ENCODE measurements around the gene DAZAP1. TPM values are rescaled to one million over a fixed set of nuclear protein-coding genes. Genes with fewer than 3 reads are reported as not detected.

The DAZAP1 gene
- total RNA-seq, 5 donors from 2014 or later (not counting 1 experiment from before 2014, with no cell fraction given) = 153 to 170 (median 161) TPM

DNA sequence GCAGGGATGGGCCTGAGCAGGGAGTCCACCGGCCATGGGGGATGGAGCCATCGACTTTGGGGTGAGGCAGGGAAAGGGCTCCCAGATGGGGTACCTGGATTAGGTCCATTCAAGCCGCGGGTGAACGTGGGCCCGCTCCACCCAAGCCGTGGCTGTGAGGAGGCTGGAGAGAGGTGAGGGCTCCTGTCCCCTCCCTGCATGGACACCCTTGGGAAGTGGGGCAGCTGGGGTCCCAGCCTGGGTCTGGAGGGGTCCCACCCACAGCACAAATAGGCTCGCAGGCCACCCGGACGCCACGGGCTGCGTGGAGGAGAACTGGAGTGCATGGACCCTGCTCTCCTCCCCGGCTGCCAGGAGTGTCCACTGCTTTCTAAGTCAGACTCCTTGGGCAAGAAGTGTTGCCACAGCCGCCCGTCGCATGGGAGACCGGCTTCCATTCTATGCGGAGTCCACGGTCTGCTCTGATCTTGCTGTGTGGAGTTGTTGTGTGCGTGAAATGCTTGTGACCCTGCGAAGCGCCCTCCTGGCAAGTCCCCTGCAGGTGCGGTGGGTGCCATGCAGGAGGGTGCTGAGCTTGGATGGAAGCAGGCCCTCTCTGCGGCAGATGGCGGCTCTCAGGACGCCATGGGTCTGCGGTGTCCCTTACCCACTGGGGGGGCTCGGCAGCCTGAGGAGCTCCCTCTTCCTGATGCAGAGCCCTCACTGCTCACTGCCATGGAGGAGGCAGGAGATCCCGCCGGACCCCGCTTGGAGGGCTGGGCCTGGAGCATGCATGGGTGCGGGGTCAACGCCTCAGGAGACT lies 2.0 kb downstream of the DAZAP1 start:
- 60% methylated on average over 28 of the region's 33 CpGs for WGBS (ENCODE audit: insufficient coverage)
- CTCF ChIA-PET = no interaction called here

DNA sequence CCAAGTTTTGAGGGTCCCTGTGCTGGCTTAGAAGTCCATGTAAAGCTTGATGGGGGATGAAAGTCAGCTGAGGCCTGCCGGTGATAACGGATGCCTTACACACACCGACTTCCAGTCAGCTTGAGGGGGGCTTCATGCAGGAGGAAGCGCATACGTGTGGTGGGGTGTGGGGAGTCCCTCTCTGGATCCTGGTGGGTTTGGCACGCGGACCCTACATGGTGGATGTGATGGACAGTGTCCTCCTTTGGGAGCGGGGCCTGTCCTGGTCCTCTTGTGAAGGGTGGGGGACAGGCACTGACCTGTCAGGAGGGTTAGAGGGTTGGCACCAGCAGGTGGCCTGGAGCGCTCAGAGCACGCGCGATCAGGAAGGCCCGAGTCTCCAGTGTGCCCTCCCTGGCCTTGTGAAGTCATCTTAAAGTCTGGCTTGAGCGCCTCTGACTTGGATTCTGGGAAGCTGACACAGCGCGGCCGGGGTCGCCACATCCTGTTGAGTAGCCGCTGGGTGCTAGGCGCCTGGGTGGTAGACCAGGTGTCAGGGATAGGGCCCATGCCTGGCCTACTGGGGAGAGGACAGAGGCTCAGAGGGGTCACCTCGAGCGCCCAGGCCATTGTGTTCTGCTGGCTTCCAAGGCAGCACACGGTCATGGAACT lies 2.9 kb downstream of the DAZAP1 start:
- peaks cover 19 to 76% of the 10 kb centered on the region in 2 experiments for H3K4me1 ChIP-seq (ENCODE audit: control insufficient read depth in 1 of 2, extremely low read depth in 1 of 2, insufficient read depth in 2 of 2, low read length in 2 of 2)
- Mint-ChIP-seq H3K4me1 (peaks cover 56 to 68% (median 68%) of the 10 kb centered on the region in 3 donors), H3K27ac (peak overlapping the region; percentile 59 to 96), H3K36me3 (peaks cover 8% of the 10 kb centered on the region), H3K27me3 (no peaks in the 10 kb centered on the region), H3K4me3 (peak overlapping the region; percentile 91 to 95 (median 94)), H3K9me3 (no peaks in the 10 kb centered on the region)
- WGBS (ENCODE audit: insufficient coverage) = 74% methylated on average over 15 of the region's 23 CpGs
- peak overlapping the region; percentile 23 for H3K27ac ChIP-seq (ENCODE audit: low read length)
- no peaks in the 10 kb centered on the region for H3K9me3 ChIP-seq
- H3K27me3 ChIP-seq (replicated peaks in 1 of 2; ENCODE audit: control insufficient read depth in 2 of 2, extremely low read depth in 1 of 2, insufficient read depth in 2 of 2, low read length in 1 of 2) = no peaks in the 10 kb centered on the region
- POLR2A ChIA-PET = no interaction called here
- DNase-seq = no peak
- CTCF ChIA-PET = no interaction called here
- ATAC-seq (replicated peaks in 1 of 4) = no peak
- peaks cover 12 to 22% of the 10 kb centered on the region in 2 donors for H3K36me3 ChIP-seq (ENCODE audit: control insufficient read depth in 2 of 2, extremely low read depth in 1 of 2, insufficient read depth in 1 of 2, low read length in 1 of 2)
- H3K4me3 ChIP-seq (ENCODE audit: control insufficient read depth in 1 of 2, extremely low read depth in 1 of 2, low read length in 1 of 2) = no peak overlapping the region

More for the DNA sequence above, 2.0 kb downstream of the DAZAP1 start:
- H3K27ac ChIP-seq (ENCODE audit: low read length) = peak overlapping the region; percentile 92
- H3K9me3 Mint-ChIP-seq = no peaks in the 10 kb centered on the region
- ATAC-seq (replicated peaks in 1 of 4) = no peak
- H3K27me3 Mint-ChIP-seq = no peaks in the 10 kb centered on the region
- H3K36me3 ChIP-seq (ENCODE audit: control insufficient read depth in 2 of 2, extremely low read depth in 1 of 2, insufficient read depth in 1 of 2, low read length in 1 of 2) = peaks cover 12 to 22% of the 10 kb centered on the region in 2 donors
- no peaks in the 10 kb centered on the region for H3K9me3 ChIP-seq
- POLR2A ChIA-PET = no interaction called here
- no peak for DNase-seq
- peak overlapping the region; percentile 93 to 96 for H3K27ac Mint-ChIP-seq
- H3K4me3 ChIP-seq (ENCODE audit: control insufficient read depth in 1 of 2, extremely low read depth in 1 of 2, low read length in 1 of 2) = peak overlapping the region; percentile 83 to 97
- peaks cover 19 to 68% of the 10 kb centered on the region in 2 experiments for H3K4me1 ChIP-seq (ENCODE audit: control insufficient read depth in 1 of 2, extremely low read depth in 1 of 2, insufficient read depth in 2 of 2, low read length in 2 of 2)
- peaks cover 0 to 3% of the 10 kb centered on the region in 2 experiments for H3K27me3 ChIP-seq (replicated peaks in 1 of 2; ENCODE audit: control insufficient read depth in 2 of 2, extremely low read depth in 1 of 2, insufficient read depth in 2 of 2, low read length in 1 of 2)
- H3K36me3 Mint-ChIP-seq = peaks cover 8% of the 10 kb centered on the region
- H3K4me3 Mint-ChIP-seq = peak overlapping the region; percentile 91 to 95 (median 94)
- peaks cover 50 to 62% (median 62%) of the 10 kb centered on the region in 3 donors for H3K4me1 Mint-ChIP-seq

GRCh38 chr19:1410789-1411188 lies 3.4 kb downstream of the DAZAP1 start:
- Mint-ChIP-seq H3K27me3 (no peaks in the 10 kb centered on the region), H3K36me3 (peaks cover 8% of the 10 kb centered on the region), H3K4me3 (peak overlapping the region; percentile 91 to 95 (median 94)), H3K4me1 (peaks cover 61 to 74% (median 73%) of the 10 kb centered on the region in 3 donors), H3K9me3 (no peaks in the 10 kb centered on the region), H3K27ac (peak overlapping the region; percentile 59 to 96)
- no peak for ATAC-seq (replicated peaks in 1 of 4)
- ChIA-PET CTCF (no interaction called here), POLR2A (no interaction called here)
- H3K9me3 ChIP-seq = no peaks in the 10 kb centered on the region
- peaks cover 19 to 82% of the 10 kb centered on the region in 2 experiments for H3K4me1 ChIP-seq (ENCODE audit: control insufficient read depth in 1 of 2, extremely low read depth in 1 of 2, insufficient read depth in 2 of 2, low read length in 2 of 2)
- WGBS (ENCODE audit: insufficient coverage) = 77% methylated on average over 9 of the region's 9 CpGs
- peaks cover 12 to 22% of the 10 kb centered on the region in 2 donors for H3K36me3 ChIP-seq (ENCODE audit: control insufficient read depth in 2 of 2, extremely low read depth in 1 of 2, insufficient read depth in 1 of 2, low read length in 1 of 2)
- no peak for DNase-seq
- H3K27me3 ChIP-seq (replicated peaks in 1 of 2; ENCODE audit: control insufficient read depth in 2 of 2, extremely low read depth in 1 of 2, insufficient read depth in 2 of 2, low read length in 1 of 2) = no peaks in the 10 kb centered on the region
- H3K4me3 ChIP-seq (ENCODE audit: control insufficient read depth in 1 of 2, extremely low read depth in 1 of 2, low read length in 1 of 2) = no peak overlapping the region
- H3K27ac ChIP-seq (ENCODE audit: low read length) = no peak overlapping the region

DNA sequence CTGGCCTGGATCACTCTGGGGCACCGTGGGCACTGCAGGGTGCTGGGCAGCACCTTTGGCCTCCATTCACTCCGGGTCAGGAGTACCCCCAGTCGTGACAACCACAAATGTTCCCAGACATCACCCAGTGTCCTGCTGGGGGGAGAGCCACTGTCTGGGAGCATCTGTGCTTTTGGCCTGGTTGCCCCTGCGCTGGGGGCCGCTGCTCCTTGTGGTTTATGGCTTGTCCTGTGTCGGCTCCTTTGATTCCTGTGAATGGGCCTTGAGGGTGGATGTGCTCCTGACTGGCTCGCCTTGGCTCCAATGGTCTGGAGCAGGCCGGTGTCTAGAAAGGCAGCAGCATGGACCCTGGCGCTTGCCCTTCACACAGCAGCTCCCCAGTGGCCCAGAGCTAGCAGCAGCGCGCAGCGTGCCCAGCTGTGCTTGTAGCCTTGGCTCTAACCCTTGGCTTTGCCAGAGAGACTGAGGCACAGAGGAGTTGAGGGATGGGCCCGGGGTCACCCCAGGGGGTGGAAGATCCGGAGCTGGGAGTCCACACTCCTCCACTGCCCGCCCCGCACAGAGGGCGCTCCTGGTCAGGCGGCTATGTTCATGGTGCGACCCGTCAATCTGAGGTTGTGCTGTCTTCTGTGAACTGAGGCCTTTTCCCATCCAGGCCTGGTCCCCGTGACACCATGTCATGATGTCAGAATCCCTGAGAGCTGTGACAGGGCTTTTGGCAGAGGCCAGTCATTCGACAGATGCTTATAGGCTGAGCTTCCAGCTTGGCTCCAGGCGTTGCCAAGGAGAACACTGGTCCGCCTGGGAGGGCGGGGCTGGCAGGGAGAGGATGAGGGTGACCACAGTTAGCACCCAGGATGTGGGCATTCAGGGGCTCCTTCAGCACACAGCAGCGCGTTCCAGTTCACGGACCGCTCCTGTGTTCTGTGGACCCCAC lies 4.1 kb downstream of the DAZAP1 start:
- no peaks in the 10 kb centered on the region for H3K27me3 Mint-ChIP-seq
- peaks cover 12 to 22% of the 10 kb centered on the region in 2 donors for H3K36me3 ChIP-seq (ENCODE audit: control insufficient read depth in 2 of 2, extremely low read depth in 1 of 2, insufficient read depth in 1 of 2, low read length in 1 of 2)
- H3K9me3 Mint-ChIP-seq = no peaks in the 10 kb centered on the region
- peaks cover 19 to 84% of the 10 kb centered on the region in 2 experiments for H3K4me1 ChIP-seq (ENCODE audit: control insufficient read depth in 1 of 2, extremely low read depth in 1 of 2, insufficient read depth in 2 of 2, low read length in 2 of 2)
- H3K36me3 Mint-ChIP-seq = peaks cover 8% of the 10 kb centered on the region
- peaks cover 66 to 78% (median 78%) of the 10 kb centered on the region in 3 donors for H3K4me1 Mint-ChIP-seq
- H3K4me3 ChIP-seq (ENCODE audit: control insufficient read depth in 1 of 2, extremely low read depth in 1 of 2, low read length in 1 of 2) = peak overlapping the region; percentile 3 to 7
- peak overlapping the region; percentile 52 for H3K27ac ChIP-seq (ENCODE audit: low read length)
- no peaks in the 10 kb centered on the region for H3K27me3 ChIP-seq (replicated peaks in 1 of 2; ENCODE audit: control insufficient read depth in 2 of 2, extremely low read depth in 1 of 2, insufficient read depth in 2 of 2, low read length in 1 of 2)
- H3K4me3 Mint-ChIP-seq = peak overlapping the region; percentile 39 to 95 (median 91)
- ATAC-seq (replicated peaks in 1 of 4) = no peak
- H3K27ac Mint-ChIP-seq = peak overlapping the region; percentile 66 to 96
- DNase-seq = peak in 26 of 35 experiments; percentile 16 to 57 (median 36)
- H3K9me3 ChIP-seq = no peaks in the 10 kb centered on the region
- ChIA-PET POLR2A (no interaction called here), CTCF (interaction anchor here in 1 of 2 donors (0.5 kb wide), 1 partner anchor 161 kb away, joined by 4 read pairs; no protein-coding TSS in a partner anchor)
- 68% methylated on average over 24 of the region's 29 CpGs for WGBS (ENCODE audit: insufficient coverage)

GRCh38 chr19:1412323-1412923 lies 5.0 kb downstream of the DAZAP1 start:
- DNase-seq (no peak), ATAC-seq (replicated peaks in 1 of 4) (no peak)
- no peak overlapping the region for H3K4me3 ChIP-seq (ENCODE audit: control insufficient read depth in 1 of 2, extremely low read depth in 1 of 2, low read length in 1 of 2)
- Mint-ChIP-seq H3K27ac (peak overlapping the region; percentile 48 to 78), H3K4me1 (peaks cover 69 to 84% (median 84%) of the 10 kb centered on the region in 3 donors), H3K36me3 (peaks cover 10% of the 10 kb centered on the region), H3K4me3 (peak overlapping the region in 2 of 3 donors; percentile 49 to 95), H3K27me3 (no peaks in the 10 kb centered on the region), H3K9me3 (no peaks in the 10 kb centered on the region)
- H3K4me1 ChIP-seq (ENCODE audit: control insufficient read depth in 1 of 2, extremely low read depth in 1 of 2, insufficient read depth in 2 of 2, low read length in 2 of 2) = peaks cover 19 to 88% of the 10 kb centered on the region in 2 experiments
- ChIA-PET POLR2A (interaction anchor here in 1 of 2 donors (0.6 kb wide), 1 partner anchor 351 kb away, joined by 6 read pairs; no protein-coding TSS in a partner anchor), CTCF (interaction anchor here (0.5 to 1.1 kb wide), 2 partner anchors 10 to 424 kb away, joined by 3 to 8 read pairs; no protein-coding TSS in a partner anchor)
- H3K36me3 ChIP-seq (ENCODE audit: control insufficient read depth in 2 of 2, extremely low read depth in 1 of 2, insufficient read depth in 1 of 2, low read length in 1 of 2) = peaks cover 16 to 29% of the 10 kb centered on the region in 2 donors
- H3K27ac ChIP-seq (ENCODE audit: low read length) = no peak overlapping the region
- no peaks in the 10 kb centered on the region for H3K9me3 ChIP-seq
- H3K27me3 ChIP-seq (replicated peaks in 1 of 2; ENCODE audit: control insufficient read depth in 2 of 2, extremely low read depth in 1 of 2, insufficient read depth in 2 of 2, low read length in 1 of 2) = no peaks in the 10 kb centered on the region
- WGBS (ENCODE audit: insufficient coverage) = 88% methylated on average over 15 of the region's 21 CpGs

Measured in T-cell (primary cell).